HepG2 (cell line): ENCODE data around the gene SERTAD4. TPM values are rescaled to one million over a fixed set of nuclear protein-coding genes. Genes with fewer than 3 reads are reported as not detected.

Experiments
- ATAD3A ChIP-seq: sonication (generic); formaldehyde crosslinking; IDR thresholded peaks from 2 replicates; pipeline ENCODE4 v1.4.0; 2020; ENCODE audit warnings: missing genetic modification reagents
- FOXC1 ChIP-seq: sonication (generic); formaldehyde crosslinking; IDR thresholded peaks from 2 replicates; pipeline ENCODE4 v1.8.0; 2022; ENCODE audit warnings: mild to moderate bottlenecking, missing genetic modification reagents, borderline replicate concordance
- HHEX ChIP-seq: IDR thresholded peaks from 2 replicates; pipeline ENCODE4 v1.6.1; 2016; ENCODE audit warnings: control low read depth
- NKX3-1 ChIP-seq: sonication (generic); formaldehyde crosslinking; IDR thresholded peaks from 2 replicates; pipeline ENCODE4 v1.5.0; 2020; ENCODE audit warnings: missing genetic modification reagents
- PCBP1 ChIP-seq: fragments of 200-400 bp; formaldehyde crosslinking; IDR thresholded peaks from 2 replicates; pipeline ENCODE4 v1.6.1; 2017; ENCODE audit warnings: mild to moderate bottlenecking, low read depth, low read length, borderline replicate concordance
- RELA ChIP-seq: sonication (generic); formaldehyde crosslinking; IDR thresholded peaks from 2 replicates; pipeline ENCODE4 v1.4.0; 2020; ENCODE audit warnings: missing genetic modification reagents
- TBL1XR1 ChIP-seq: fragments of 150-350 bp; IDR thresholded peaks from 2 replicates; pipeline ENCODE4 v1.6.1; 2014; ENCODE audit warnings: borderline replicate concordance, low read length; ENCODE audit not compliant: partially characterized antibody
- XBP1 ChIP-seq: sonication (generic); formaldehyde crosslinking; IDR thresholded peaks from 2 replicates; pipeline ENCODE4 v1.5.0; 2020; ENCODE audit warnings: missing genetic modification reagents
- ZNF296 ChIP-seq: sonication (generic); formaldehyde crosslinking; conservative IDR thresholded peaks from 2 replicates; pipeline ENCODE4 v1.5.0; 2020; ENCODE audit warnings: mild to moderate bottlenecking, missing genetic modification reagents
- ZNF660 ChIP-seq: sonication (generic); formaldehyde crosslinking; IDR thresholded peaks from 2 replicates; pipeline ENCODE4 v1.5.1; 2020; ENCODE audit warnings: mild to moderate bottlenecking, low read depth, missing genetic modification reagents, borderline replicate concordance
- ZNF674 ChIP-seq: sonication (generic); formaldehyde crosslinking; IDR thresholded peaks from 2 replicates; pipeline ENCODE4 v1.5.0; 2020; ENCODE audit warnings: low read depth, mild to moderate bottlenecking, missing genetic modification reagents
- polyA plus RNA-seq, 8 experiments: library from polyadenylated mRNA; depleted of rRNA in 3 of 8; stranded (reverse) in 7 of 8; unstranded in 1 of 8; fragments of >200 nt; fragmentation: Illumina TruSeq in 4 of 8; extraction: Trizol in 4 of 8; gene quantifications; 2 replicates each; pipeline versions ENCODE4 v1.2.1 to v1.2.3, GENCODE V29; 2011 to 2016; ENCODE audit warnings: low read depth in 4 of 8, missing spikeins in 1 of 8, mixed read lengths in 1 of 8; ENCODE audit not compliant: insufficient read depth in 1 of 8
- total RNA-seq, 5 experiments: library from RNA; depleted of rRNA; stranded (reverse); fragments of >200 nt; fragmentation: Illumina TruSeq; extraction: Trizol; gene quantifications; 2 replicates each; pipeline ENCODE4 v1.2.3, GENCODE V29; 2016; ENCODE audit warnings: low read depth in 1 of 5
- TF ChIP-seq, protein P1 (sequence below): sonication (generic); formaldehyde crosslinking; IDR thresholded peaks from 2 replicates; pipeline ENCODE4 v1.4.0; 2020; ENCODE audit warnings: mild to moderate bottlenecking, missing genetic modification reagents
- TF ChIP-seq, protein P2 (sequence below): IDR thresholded peaks from 2 replicates; pipeline ENCODE4 v1.6.1; 2016; ENCODE audit warnings: low read depth, control low read depth
- TF ChIP-seq, protein P3 (sequence below): sonication (generic); formaldehyde crosslinking; IDR thresholded peaks from 2 replicates; pipeline ENCODE4 v1.8.0; 2022; ENCODE audit warnings: mild to moderate bottlenecking, missing genetic modification reagents
- TF ChIP-seq, protein P4 (sequence below): IDR thresholded peaks from 2 replicates; pipeline ENCODE4 v1.6.1; 2016; ENCODE audit warnings: missing compliant biosample characterization, missing genetic modification reagents, borderline replicate concordance

SERTAD4 gene
- total and polyA plus RNA-seq, 2 of the 13 experiments (the other 11 are each of a cell fraction or from before 2014, with no cell fraction given), result not detected

DNA sequence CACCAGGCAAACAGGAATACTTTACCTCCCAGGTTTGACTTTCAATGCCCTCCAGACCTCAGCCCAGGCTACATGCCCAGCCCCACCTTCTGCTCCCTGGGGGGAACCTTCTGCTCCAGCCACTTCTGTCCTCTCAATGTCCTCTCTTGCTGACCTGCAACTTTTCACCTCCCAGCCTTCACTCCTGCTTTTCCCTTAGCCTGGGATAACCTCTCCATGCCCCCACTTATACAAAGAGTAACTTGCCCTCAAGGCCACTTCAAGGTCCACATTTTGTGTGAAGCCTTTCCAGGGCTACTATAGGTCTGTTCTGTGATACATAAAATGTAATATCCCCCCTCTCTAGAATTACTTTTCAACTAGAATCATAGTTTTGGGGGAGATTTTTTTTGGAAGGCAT, 21.7 kb downstream of the SERTAD4 start (continued):
- TF ChIP-seq, protein P1, sequence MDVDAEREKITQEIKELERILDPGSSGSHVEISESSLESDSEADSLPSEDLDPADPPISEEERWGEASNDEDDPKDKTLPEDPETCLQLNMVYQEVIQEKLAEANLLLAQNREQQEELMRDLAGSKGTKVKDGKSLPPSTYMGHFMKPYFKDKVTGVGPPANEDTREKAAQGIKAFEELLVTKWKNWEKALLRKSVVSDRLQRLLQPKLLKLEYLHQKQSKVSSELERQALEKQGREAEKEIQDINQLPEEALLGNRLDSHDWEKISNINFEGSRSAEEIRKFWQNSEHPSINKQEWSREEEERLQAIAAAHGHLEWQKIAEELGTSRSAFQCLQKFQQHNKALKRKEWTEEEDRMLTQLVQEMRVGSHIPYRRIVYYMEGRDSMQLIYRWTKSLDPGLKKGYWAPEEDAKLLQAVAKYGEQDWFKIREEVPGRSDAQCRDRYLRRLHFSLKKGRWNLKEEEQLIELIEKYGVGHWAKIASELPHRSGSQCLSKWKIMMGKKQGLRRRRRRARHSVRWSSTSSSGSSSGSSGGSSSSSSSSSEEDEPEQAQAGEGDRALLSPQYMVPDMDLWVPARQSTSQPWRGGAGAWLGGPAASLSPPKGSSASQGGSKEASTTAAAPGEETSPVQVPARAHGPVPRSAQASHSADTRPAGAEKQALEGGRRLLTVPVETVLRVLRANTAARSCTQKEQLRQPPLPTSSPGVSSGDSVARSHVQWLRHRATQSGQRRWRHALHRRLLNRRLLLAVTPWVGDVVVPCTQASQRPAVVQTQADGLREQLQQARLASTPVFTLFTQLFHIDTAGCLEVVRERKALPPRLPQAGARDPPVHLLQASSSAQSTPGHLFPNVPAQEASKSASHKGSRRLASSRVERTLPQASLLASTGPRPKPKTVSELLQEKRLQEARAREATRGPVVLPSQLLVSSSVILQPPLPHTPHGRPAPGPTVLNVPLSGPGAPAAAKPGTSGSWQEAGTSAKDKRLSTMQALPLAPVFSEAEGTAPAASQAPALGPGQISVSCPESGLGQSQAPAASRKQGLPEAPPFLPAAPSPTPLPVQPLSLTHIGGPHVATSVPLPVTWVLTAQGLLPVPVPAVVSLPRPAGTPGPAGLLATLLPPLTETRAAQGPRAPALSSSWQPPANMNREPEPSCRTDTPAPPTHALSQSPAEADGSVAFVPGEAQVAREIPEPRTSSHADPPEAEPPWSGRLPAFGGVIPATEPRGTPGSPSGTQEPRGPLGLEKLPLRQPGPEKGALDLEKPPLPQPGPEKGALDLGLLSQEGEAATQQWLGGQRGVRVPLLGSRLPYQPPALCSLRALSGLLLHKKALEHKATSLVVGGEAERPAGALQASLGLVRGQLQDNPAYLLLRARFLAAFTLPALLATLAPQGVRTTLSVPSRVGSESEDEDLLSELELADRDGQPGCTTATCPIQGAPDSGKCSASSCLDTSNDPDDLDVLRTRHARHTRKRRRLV (CRISPR knock-in tag), result no peak
- no peak for TF ChIP-seq NKX3-1 (CRISPR knock-in tag)
- no peak for TF ChIP-seq RELA (CRISPR knock-in tag)
- TF ChIP-seq FOXC1 (CRISPR knock-in tag), result no peak
- TF ChIP-seq, protein P2, sequence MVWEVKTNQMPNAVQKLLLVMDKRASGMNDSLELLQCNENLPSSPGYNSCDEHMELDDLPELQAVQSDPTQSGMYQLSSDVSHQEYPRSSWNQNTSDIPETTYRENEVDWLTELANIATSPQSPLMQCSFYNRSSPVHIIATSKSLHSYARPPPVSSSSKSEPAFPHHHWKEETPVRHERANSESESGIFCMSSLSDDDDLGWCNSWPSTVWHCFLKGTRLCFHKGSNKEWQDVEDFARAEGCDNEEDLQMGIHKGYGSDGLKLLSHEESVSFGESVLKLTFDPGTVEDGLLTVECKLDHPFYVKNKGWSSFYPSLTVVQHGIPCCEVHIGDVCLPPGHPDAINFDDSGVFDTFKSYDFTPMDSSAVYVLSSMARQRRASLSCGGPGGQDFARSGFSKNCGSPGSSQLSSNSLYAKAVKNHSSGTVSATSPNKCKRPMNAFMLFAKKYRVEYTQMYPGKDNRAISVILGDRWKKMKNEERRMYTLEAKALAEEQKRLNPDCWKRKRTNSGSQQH, result no peak
- no peak for TF ChIP-seq PCBP1
- TF ChIP-seq ATAD3A (CRISPR knock-in tag), result no peak
- no peak for TF ChIP-seq ZNF296 (CRISPR knock-in tag)
- no peak for TF ChIP-seq HHEX
- TF ChIP-seq ZNF674 (CRISPR knock-in tag), result no peak
- TF ChIP-seq, protein P3, sequence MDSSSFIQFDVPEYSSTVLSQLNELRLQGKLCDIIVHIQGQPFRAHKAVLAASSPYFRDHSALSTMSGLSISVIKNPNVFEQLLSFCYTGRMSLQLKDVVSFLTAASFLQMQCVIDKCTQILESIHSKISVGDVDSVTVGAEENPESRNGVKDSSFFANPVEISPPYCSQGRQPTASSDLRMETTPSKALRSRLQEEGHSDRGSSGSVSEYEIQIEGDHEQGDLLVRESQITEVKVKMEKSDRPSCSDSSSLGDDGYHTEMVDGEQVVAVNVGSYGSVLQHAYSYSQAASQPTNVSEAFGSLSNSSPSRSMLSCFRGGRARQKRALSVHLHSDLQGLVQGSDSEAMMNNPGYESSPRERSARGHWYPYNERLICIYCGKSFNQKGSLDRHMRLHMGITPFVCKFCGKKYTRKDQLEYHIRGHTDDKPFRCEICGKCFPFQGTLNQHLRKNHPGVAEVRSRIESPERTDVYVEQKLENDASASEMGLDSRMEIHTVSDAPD (CRISPR knock-in tag), result no peak
- no peak for TF ChIP-seq XBP1
- TF ChIP-seq TBL1XR1, result no peak
- TF ChIP-seq ZNF660 (CRISPR knock-in tag), result no peak
- TF ChIP-seq, protein P4, sequence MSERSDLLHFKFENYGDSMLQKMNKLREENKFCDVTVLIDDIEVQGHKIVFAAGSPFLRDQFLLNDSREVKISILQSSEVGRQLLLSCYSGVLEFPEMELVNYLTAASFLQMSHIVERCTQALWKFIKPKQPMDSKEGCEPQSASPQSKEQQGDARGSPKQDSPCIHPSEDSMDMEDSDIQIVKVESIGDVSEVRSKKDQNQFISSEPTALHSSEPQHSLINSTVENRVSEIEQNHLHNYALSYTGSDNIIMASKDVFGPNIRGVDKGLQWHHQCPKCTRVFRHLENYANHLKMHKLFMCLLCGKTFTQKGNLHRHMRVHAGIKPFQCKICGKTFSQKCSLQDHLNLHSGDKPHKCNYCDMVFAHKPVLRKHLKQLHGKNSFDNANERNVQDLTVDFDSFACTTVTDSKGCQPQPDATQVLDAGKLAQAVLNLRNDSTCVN, result no peak
